OCI-M2 (cell line): Measurements from ENCODE around the gene SLC6A18.

ENCODE experiments used
- DNase-seq: peaks from one replicate; lab custom pipeline; 2025; ENCODE audit not compliant: unreplicated experiment; lab: John Stamatoyannopoulos, UW

Gene SLC6A18

GRCh38 chr5:1230551-1230950, 5.4 kb downstream of the SLC6A18 start:
- no peak for DNase-seq

- no peak for DNase-seq
These were observed 6.2 kb downstream of the SLC6A18 start for GRCh38 chr5:1231354-1231905.

- no peak for DNase-seq
These were observed 7.6 kb downstream of the SLC6A18 start for GRCh38 chr5:1232780-1233179.

GRCh38 chr5:1235379-1235778, 10.2 kb downstream of the SLC6A18 start:
- DNase-seq = no peak

- DNase-seq = no peak
These were observed 10.7 kb downstream of the SLC6A18 start for GRCh38 chr5:1235838-1236237.

- no peak for DNase-seq
These were observed 14.5 kb downstream of the SLC6A18 start for GRCh38 chr5:1239505-1240251.

- DNase-seq = no peak
These were observed 15.5 kb downstream of the SLC6A18 start for GRCh38 chr5:1240496-1241260.

- DNase-seq = no peak
These were observed 16.4 kb downstream of the SLC6A18 start for GRCh38 chr5:1241509-1242080.

GRCh38 chr5:1242733-1243486, 17.7 kb downstream of the SLC6A18 start:
- no peak for DNase-seq

- no peak for DNase-seq
These were observed 18.4 kb downstream of the SLC6A18 start for GRCh38 chr5:1243487-1244130.

GRCh38 chr5:1244255-1244654, 19.1 kb downstream of the SLC6A18 start:
- DNase-seq = no peak

GRCh38 chr5:1244976-1245375, 19.8 kb downstream of the SLC6A18 start:
- DNase-seq = no peak

- no peak for DNase-seq
These were observed 20.9 kb downstream of the SLC6A18 start for GRCh38 chr5:1245905-1246576.

- no peak for DNase-seq
These were observed 21.7 kb downstream of the SLC6A18 start for GRCh38 chr5:1246711-1247431.

GRCh38 chr5:1247811-1248210, 22.6 kb downstream of the SLC6A18 start:
- DNase-seq = no peak

GRCh38 chr5:1249366-1250280, 24.4 kb downstream of the SLC6A18 start:
- no peak for DNase-seq

GRCh38 chr5:1251678-1252580, 26.7 kb downstream of the SLC6A18 start:
- DNase-seq = no peak
